T-helper 1 cell treated with Interleukin-12 subunit alpha and Interleukin-12 subunit beta and Interleukin-4 antibody, amounts not matched to agents 30 ng/mL and 1 ng/mL, for 36 hours (primary cell): ENCODE data around the gene NEK9. TPM values are rescaled to one million over a fixed set of nuclear protein-coding genes. Genes with fewer than 3 reads are reported as not detected.

ENCODE experiments used
- intact Hi-C: fragments of 100-400 bp; cut with micrococcal nuclease; formaldehyde crosslinking; loops from one replicate; pipeline ENCODE4 v1.15.1; 2024
- total RNA-seq: library from RNA; stranded (reverse); gene quantifications from 2 replicates; pipeline ENCODE4 v1.2.3, GENCODE V29; 2022

Gene NEK9
- total RNA-seq, 1 donor from 2014 or later, result 83.5 TPM

DNA sequence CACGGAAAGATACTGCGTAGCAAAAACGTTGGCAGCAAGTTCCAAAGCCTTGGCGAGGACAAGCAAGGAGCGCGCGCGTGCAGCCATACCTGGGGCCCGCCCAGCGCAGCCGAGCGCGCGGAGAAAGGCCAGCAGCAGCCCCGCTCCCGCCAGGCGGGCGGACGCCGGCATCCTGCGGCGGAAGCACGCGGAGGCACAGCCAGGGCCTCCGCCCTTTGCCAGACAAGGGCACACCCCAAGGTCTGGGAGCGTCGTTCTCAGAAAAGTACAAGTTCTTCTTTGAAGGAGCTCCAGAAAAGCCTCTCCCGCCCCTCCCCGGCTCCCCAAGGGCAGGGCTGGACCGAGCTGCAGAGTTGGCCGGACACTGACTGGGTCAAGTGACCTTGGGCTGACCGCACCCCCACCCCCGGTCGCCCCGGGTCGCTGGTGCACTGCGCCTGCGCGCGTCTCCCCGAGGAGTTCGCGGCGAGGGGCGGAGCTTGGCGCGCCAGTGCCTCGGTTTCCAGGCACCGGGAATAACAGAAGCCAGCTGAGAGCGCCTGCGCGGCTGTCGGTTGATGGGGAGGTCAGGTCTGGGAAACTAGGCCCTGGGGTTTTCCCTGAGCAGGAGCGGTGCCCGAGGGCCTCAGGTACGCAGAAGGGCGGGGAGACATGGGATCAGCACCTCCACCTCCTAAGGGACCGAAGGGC, 57.6 kb downstream of the NEK9 start, which contains the start of gene ZC2HC1C:
Gene ZC2HC1C (plus strand): TSS at position 521 of the 690 bp plus-strand sequence. CDS start 933 bp downstream, outside the sequence.
- intact Hi-C loops, result loop anchor here (1.0 to 2.0 kb wide), 4 partner anchors 58 to 592 kb away; partner anchors contain the start of genes EIF2B2, ERG28, NEK9 and RPS6KL1

GRCh38 chr14:75068294-75069120, 58.3 kb downstream of the NEK9 start:
- intact Hi-C loops, result loop anchor here (1.0 to 2.0 kb wide), 4 partner anchors 58 to 592 kb away; partner anchors contain the start of genes EIF2B2, ERG28, NEK9 and RPS6KL1

DNA sequence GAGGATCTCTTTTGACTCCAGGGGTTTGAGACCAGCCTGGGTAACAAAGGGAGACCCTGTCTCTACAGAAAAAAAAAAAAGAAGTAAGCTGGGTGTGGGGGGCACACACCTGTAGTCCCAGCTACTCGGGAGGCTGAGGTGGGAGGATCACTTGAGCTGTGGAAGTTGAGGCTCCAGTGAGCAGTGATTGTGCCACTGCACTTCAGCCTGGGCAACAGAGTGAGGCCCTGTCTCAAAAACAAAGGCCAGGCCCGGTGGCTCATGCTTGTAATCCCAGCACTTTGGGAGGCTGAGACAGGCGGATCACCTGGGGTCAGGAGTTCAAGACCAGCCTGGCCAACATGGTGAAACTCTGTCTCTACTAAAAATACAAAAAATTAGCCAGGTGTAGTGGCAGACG, 59.1 kb downstream of the NEK9 start:
- intact Hi-C loops, result loop anchor here (2.0 kb wide), 2 partner anchors 59 to 593 kb away; partner anchors contain the start of genes ERG28, NEK9 and TTLL5

DNA sequence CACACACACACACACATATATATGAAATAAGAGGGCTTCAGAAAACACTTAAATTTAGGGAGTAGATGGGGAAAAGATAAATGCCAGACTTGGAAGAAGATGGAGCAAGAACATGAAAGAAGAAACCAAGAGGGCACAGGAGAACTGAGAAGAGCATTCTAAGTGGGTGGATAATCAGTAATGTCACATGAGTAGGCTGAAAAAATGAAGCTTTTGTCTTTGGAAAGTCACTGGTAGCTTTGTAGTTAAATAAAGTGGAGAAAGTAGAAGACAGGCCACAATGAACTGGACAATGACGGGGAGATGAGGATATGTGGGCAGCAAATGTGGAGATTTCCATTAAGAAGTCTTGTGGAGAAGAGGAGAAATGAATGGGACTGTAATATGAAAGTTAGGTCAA, 59.6 kb downstream of the NEK9 start:
- intact Hi-C loops, result no loop called here

DNA sequence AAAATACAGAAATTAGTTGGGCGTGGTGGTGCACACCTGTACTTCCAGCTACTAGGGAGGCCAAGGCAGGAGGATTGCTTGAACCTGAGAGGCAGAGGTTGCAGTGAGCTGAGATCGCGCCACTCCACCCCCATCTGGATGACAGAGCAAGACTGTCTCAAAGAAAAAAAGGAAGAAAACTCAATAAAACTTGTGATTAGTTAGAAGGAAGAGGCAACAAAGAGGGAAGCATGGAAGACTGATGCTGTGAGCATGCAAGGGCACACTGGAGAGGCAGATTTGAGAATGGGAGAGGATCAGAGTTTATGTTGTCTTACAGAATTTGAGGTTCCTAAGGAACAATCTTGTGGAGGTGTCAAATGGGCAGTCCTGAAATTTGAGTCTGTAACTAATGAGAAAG, 60.2 kb downstream of the NEK9 start:
- intact Hi-C loops, result no loop called here

DNA sequence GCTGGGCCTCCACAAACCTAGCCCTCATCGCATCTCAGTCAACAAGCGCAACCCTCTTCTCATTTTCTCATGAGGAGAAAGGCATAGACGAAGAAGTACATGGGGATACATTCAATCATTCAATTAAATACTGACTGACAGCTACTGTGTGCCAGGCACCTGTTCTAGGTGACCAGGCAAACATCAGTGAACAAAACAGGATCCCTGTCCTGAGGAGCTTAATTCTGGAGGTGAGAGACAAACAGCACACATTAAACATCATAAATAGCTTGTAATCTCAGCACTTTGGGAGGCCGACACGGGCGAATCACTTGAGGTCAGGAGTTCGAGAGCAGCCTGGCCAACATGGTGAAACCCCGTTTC, 62.7 kb downstream of the NEK9 start:
- intact Hi-C loops, result loop anchor here (1.0 to 5.0 kb wide), 5 partner anchors 62 to 352 kb away; partner anchors contain the start of genes AREL1, DLST, EIF2B2 and FCF1

DNA sequence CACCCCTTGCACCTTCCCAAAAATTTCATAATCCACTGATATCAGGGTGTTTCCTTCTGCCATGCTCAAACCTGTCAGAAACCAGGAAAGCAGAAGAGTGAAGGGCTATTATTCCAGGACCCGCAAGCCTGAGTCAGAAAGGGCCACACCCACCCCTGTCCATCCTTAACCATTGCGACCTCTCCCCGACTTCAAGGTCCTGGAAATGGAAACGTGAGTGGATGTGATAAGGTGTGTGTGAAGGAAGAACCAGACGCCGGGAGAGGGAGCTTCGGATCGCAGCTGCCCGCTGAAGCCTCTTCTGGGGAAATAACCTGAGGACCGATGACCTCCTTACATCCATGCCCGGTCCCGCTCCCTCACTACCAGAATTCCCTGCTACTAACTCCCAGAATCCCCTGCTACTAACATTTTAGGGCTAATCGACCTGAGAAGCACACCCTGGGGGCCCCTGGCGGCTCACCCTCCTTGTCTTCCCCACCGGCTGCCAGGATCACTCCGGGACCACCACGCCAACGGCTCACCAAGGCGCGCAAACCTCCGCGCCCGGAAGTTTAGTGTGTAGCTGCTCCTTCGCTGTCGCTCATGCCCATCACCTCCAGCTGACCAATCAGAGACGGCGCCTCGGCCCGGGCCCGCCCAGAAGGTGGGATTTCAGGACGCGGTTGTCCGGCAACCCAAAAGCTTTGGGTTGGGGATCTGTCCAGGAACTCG, 63.2 kb downstream of the NEK9 start, which contains the start of gene ACYP1:
Gene ACYP1 (minus strand): TSS at position 534 of the 714 bp plus-strand sequence. CDS start 471 bp downstream, at position 63.
- intact Hi-C loops, result loop anchor here (1.0 to 5.0 kb wide), 6 partner anchors 12 to 351 kb away; partner anchors contain the start of genes AREL1, DLST, EIF2B2 and FCF1

GRCh38 chr14:75063013-75063412, 63.8 kb downstream of the NEK9 start:
- intact Hi-C loops, result loop anchor here (1.0 to 5.0 kb wide), 4 partner anchors 12 to 351 kb away; partner anchors contain the start of genes AREL1, DLST, FCF1 and MLH3

- intact Hi-C loops, result loop anchor here (5.0 kb wide), 3 partner anchors 178 to 348 kb away; partner anchors contain the start of genes AREL1, DLST, FCF1 and YLPM1
Observed at GRCh38 chr14:75060420-75060819, 66.4 kb downstream of the NEK9 start.

DNA sequence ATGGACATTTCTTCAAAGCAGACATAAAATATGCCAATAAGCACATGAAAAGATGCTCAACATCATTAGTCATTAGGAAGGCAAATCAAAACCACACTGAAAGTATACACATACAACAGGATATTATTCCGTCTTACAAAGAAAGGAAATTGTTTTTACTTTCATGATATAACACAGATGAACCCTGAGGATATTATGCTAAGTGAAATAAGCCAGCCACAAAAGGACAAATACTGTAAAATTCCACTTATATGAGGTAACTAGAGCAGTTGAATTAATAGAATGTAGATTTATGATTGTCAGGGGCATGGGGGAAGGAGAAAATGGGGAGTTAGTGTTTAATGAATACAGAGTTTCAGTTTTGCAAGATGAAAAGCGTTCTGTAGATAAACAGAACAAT, 67.2 kb downstream of the NEK9 start:
- intact Hi-C loops, result loop anchor here (5.0 kb wide), 3 partner anchors 177 to 347 kb away; partner anchors contain the start of genes AREL1, DLST, FCF1 and YLPM1

DNA sequence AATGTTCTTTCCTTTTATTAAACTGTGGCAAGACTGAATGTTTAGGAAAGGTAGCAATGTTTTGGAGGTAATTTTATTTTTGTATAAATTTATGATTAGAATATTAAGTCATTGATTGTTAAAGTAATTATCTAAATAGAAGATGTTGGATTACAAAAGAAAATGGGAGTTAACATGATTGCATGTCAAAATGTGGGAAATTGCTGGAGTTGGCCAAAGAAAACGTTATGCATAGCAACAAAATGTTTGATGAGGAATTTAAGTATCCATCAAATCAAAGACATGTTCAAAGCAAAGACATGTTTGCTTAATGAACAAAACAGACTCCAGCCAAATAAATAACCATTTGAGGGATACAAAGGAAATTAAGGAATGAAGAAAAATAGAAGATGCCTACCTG, 72.4 kb downstream of the NEK9 start:
- intact Hi-C loops, result loop anchor here (5.0 kb wide), 1 partner anchor 123 kb away; the partner anchor contains the start of gene TMED10

- intact Hi-C loops, result loop anchor here (5.0 kb wide), 1 partner anchor 124 kb away; the partner anchor contains the start of gene TMED10
Observed at GRCh38 chr14:75053396-75054291, 73.2 kb downstream of the NEK9 start.

GRCh38 chr14:75051556-75051899, 75.3 kb downstream of the NEK9 start:
- intact Hi-C loops, result loop anchor here (1.0 to 5.0 kb wide), 3 partner anchors 12 to 126 kb away; partner anchors contain the start of genes EIF2B2 and TMED10

DNA sequence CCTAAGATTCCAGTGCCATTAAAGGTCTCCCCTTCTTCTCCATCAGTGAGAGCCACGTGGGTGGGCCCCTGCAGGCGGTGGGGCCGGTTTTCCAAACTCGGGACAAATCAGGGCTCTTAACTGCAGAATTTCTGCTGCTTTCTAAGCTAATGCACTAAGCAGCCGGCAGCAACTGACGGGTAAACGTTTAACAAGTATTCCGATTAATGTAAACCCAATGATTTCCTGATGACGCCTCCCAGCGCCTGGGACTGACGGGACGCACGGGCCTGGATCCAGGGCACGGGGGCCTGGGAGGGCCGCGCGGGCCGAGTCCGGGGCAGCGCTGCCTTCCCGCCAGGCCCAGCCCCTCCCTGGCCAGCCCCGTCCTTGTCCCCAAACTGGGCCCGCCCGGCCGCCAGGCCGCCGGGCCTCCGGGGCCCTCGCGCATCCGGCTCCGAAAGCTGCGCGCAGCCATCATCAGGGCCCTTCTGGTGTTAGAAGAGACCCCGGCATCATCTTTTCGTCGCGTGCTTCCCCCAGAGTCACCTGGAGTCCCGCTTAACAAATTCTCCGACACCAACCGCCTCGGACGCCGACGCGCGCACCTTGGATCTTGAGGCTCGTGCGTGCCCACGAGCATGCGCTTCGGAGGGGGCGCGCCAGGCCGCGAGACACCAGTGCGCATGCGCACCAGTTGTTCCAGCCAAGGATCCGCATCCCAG, 75.8 kb downstream of the NEK9 start, which contains the start of gene MLH3:
Gene MLH3 (minus strand): TSS at position 616 of the 704 bp plus-strand sequence. CDS start 1,812 bp downstream, outside the sequence.
- intact Hi-C loops, result loop anchor here (1.0 to 5.0 kb wide), 3 partner anchors 12 to 126 kb away; partner anchors contain the start of genes EIF2B2 and TMED10

DNA sequence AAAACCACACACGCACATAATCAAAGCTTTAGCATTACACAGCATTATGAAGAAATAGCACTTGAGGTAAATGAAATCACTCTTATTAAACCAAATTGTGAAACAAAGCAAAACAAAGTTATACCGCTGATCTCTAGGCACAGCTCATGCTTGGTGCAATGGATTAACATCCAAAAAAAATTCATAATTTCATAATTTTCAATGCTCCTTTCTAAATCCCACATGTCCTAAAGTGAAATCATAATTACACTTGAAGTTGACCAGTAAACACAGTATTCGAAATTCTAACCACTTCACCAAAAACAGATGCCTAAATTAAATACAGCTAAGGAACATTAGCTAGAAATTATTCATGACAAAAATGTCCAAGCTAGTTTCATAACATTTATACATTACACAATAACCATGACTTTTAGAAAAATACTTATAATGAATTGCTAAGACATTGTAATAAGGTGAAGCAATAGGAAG, 77.1 kb downstream of the NEK9 start:
- intact Hi-C loops, result loop anchor here (5.0 kb wide), 2 partner anchors 107 to 128 kb away; partner anchors contain the start of gene TMED10

DNA sequence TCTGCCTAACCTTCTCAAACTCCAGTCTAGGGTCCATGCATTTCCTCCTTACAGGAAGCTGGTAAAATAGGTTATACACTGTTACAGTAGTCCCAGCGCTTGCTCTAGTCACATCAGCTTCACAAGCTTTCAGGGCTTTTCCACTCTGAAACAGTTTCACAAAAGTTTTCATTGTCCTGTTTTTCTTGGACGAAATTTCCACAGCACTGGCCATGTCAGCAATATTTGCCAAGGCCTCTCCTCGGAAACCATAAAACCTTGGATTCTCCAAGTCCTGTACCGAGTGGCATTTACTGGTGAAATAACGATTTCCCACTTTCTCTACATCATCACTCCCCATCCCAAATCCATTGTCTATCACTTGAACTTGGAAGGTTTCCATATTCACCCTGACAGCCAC, 77.7 kb downstream of the NEK9 start:
- intact Hi-C loops, result loop anchor here (5.0 kb wide), 1 partner anchor 107 kb away; no protein-coding TSS in a partner anchor

GRCh38 chr14:75048101-75048500, 78.7 kb downstream of the NEK9 start:
- intact Hi-C loops, result loop anchor here (5.0 kb wide), 1 partner anchor 106 kb away; no protein-coding TSS in a partner anchor

DNA sequence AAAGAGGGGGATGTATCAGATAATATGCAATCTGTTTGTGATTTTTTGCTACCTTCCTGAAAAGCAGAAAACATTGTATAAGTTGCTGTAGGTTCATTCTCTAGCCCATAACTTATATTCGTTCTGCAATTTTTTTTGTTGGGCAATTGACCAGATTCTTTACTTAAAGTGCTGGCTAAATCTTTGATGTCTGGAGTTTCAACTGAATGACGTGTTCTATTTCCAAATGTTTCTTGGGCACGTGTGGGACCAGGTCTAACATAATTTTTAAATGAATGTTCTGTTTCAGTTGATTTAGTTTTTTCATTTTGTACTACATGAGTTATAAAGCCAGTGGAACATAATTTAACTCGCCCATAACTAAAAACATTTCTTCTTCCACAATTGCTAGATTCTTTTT, 79.3 kb downstream of the NEK9 start:
- intact Hi-C loops, result loop anchor here (5.0 kb wide), 1 partner anchor 105 kb away; no protein-coding TSS in a partner anchor
